Erythroblast (primary cell): ENCODE data around the gene GSTT4.
"Not testable (repeated sequence)": the region's sequence is repeated elsewhere in the genome, so short reads cannot be mapped to it uniquely, and the experiment has no call there.

Experiments
- DNase-seq, 2 experiments: peaks; one replicate each; lab custom pipeline; 2025; lab: John Stamatoyannopoulos, UW

The GSTT4 gene

GRCh38 chr22:23951383-23951782 lies 53.9 kb downstream of the GSTT4 start:
- not testable (repeated sequence) for DNase-seq

- DNase-seq: not testable (repeated sequence)
Observed at GRCh38 chr22:23949764-23950163, 55.5 kb downstream of the GSTT4 start.
